Upper lobe of left lung (tissue), 4 donors: ENCODE data around the gene KLHL28.

Experiments
- EP300 ChIP-seq, 4 donors: sonication (generic); formaldehyde crosslinking; IDR thresholded peaks; one replicate each; pipeline ENCODE4 v1.5.1; 2017; ENCODE audit warnings: antibody characterized with exemption in 4 of 4, control low read depth in 2 of 4
- POLR2A ChIP-seq, 4 donors: fragments of 450-650 bp; IDR thresholded peaks; one replicate each; pipeline ENCODE4 v1.5.1; 2016 to 2017; ENCODE audit warnings: antibody characterized with exemption in 4 of 4, mild to moderate bottlenecking in 2 of 4
- POLR2AphosphoS5 ChIP-seq, 2 donors: sonication (generic); formaldehyde crosslinking; IDR thresholded peaks; one replicate each; pipeline ENCODE4 v1.5.1; 2017; ENCODE audit warnings: antibody characterized with exemption in 2 of 2
- TF ChIP-seq, protein P1 (sequence below), 6 experiments: fragments of 450-650 bp in 4 of 6; fragments of 200-600 bp in 2 of 6; sonication (generic) in 2 of 6; IDR thresholded peaks; one replicate each; pipeline ENCODE4 v1.5.1; 2016 to 2019; ENCODE audit warnings: antibody characterized with exemption in 6 of 6

DNA sequence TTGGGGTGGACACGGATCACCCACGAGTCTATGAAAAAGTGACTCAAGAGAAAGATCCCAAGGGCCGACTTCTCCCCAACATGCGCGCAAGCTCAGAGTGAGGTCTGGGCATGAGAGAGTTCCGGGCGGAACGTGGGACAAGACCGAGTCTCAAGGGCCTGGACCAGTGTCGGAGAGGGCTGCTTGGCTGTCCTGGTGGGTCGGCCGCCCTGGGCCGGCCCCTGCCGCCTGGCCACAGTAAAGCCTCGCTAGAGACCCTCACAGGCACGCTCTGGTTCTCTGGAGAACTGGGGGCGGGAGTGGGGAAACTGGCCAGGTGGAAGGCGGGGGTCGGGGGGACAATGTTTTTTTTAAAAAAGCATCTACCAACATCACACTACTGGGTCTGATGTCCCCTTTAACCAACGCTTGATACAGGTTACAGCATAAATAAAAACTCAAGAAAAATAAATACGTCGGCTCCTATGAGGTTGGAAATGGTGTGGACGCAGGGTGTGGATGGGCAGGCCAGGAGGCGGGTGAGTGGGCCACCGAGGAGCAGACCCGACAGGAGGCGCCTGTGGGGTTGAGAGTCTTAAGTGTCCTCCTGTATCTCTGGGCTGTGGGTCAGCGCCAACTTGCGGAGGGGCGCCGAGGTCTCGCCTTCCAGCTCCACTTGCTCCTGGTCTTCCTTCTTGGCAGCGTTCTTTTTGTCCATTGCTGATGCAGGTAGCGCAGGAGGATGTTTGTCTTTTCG is 74.7 kb downstream of the KLHL28 start:
- TF ChIP-seq, protein P1, sequence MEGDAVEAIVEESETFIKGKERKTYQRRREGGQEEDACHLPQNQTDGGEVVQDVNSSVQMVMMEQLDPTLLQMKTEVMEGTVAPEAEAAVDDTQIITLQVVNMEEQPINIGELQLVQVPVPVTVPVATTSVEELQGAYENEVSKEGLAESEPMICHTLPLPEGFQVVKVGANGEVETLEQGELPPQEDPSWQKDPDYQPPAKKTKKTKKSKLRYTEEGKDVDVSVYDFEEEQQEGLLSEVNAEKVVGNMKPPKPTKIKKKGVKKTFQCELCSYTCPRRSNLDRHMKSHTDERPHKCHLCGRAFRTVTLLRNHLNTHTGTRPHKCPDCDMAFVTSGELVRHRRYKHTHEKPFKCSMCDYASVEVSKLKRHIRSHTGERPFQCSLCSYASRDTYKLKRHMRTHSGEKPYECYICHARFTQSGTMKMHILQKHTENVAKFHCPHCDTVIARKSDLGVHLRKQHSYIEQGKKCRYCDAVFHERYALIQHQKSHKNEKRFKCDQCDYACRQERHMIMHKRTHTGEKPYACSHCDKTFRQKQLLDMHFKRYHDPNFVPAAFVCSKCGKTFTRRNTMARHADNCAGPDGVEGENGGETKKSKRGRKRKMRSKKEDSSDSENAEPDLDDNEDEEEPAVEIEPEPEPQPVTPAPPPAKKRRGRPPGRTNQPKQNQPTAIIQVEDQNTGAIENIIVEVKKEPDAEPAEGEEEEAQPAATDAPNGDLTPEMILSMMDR (IDR thresholded peaks at IDR 0.05), result no peak
- no peak for TF ChIP-seq POLR2AphosphoS5 (IDR thresholded peaks at IDR 0.05)
- TF ChIP-seq POLR2A (IDR thresholded peaks at IDR 0.05), result no peak
- TF ChIP-seq EP300 (IDR thresholded peaks at IDR 0.05), result no peak
